Stimulated activated CD8-positive, alpha-beta memory T cell treated with anti-CD3 and anti-CD28 coated beads, Interleukin-4, amount 100 ng/mL, for 48 hours (primary cell): ENCODE results near the gene LRRC23.

Experiments used
- DNase-seq: peaks from one replicate; pipeline ENCODE4 v3.0.0-alpha.2; 2020

LRRC23 gene

DNA sequence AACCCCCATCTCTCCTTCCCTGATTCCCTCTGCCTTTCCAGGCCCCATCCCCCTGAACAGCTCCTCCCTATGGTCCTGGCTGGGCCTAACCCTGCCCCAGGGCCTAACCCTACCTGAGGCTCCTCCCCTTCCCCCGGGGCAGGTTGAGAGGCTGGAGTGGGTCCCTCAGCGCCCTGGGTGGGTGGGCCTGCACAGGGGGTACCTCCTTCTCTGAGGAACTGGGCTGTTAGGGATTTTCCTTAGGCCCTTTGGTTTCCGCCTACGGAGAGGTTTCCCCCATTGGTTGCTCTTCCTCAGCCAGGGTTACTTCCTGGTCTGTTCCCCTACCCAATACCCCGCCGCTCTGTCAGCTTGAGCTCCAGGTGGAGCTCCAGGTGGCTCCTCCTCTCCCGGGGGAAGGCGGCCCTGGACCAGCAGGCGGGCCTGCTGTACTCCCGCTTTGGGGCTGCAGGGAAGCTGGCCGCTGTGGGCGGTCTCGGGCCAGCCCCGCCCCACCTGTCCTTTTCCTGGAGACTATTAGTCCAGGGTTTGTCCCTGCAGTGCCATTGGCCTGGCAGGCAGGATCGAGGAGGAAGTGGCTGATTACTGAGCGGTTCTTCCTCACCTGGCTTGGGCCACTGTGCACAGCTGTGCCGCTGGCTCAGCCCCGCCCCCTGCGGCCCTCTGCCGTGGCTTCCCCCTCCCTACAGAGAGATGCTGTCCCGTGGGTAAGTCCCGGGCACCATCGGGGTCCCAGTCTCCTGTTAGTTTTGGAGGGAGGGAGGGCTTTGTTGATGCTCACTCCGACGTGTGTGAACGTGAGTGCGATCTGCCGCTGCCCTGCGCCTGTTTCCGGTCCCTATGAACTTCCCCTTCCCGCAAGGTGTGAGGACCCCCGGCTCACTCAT, 41.7 kb downstream of the LRRC23 start:
- DNase-seq: peak; percentile 77

- DNase-seq: no peak
Observed at GRCh38 chr12:6946920-6947374, 42.3 kb downstream of the LRRC23 start.

- no peak for DNase-seq
Observed at GRCh38 chr12:6947615-6948014, 43.0 kb downstream of the LRRC23 start.

- DNase-seq: peak; percentile 57
Observed at GRCh38 chr12:6948873-6949594, 44.4 kb downstream of the LRRC23 start.

DNA sequence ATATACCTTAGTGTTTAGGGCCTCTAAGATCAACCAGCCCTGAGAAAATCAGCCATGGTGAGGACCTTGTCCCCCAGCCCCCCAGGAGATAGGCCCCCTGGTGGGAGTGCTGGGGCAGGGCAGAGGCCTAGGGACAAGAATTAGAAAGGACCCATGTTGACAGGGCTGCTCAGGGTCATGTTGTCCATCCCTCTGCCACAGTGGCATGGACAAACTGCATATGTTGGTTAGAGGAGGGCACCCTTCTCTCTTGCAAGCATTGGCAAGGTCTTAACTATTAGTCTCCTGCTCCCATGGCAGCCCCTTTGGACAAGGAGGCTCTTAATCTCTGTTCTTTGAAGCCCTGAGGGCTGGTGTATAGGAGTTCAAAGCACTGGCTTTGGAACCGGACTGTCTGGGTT, 45.8 kb downstream of the LRRC23 start:
- DNase-seq: peak; percentile 64

DNA sequence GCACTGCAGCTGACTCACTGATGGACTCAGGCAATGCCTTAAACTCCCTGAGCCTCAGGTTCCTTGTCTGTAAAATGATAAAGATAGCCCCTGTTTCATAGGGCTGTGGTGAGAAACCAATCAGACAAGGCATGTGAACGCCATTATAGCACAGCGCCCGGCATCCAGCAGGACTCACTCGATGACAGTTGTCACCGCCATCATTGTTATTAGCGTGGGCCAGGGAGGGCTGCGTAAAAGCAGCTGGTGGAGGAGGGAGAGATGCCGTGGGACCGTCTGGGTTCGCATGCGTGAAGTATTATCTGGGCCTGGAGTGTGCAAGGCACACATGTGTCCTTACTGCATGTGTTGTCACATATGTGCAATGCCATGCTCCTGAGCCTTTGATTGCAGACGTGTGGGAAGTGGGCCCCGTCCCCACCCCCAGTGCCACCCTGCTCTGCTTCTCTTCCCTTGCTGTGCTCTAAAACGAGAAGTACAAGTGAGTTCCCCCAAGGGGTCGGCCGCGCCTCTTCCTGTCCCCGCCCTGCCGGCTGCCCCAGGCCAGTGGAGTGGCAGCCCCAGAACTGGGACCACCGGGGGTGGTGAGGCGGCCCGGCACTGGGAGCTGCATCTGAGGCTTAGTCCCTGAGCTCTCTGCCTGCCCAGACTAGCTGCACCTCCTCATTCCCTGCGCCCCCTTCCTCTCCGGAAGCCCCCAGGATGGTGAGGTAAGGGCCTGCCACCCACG, 46.4 kb downstream of the LRRC23 start, which contains the start of gene PTPN6:
Gene PTPN6, plus strand, starts transcription at position 546 of the 730 bp plus-strand sequence. Its CDS starts 157 bp downstream, at position 703.
- DNase-seq: peak; percentile 75

DNA sequence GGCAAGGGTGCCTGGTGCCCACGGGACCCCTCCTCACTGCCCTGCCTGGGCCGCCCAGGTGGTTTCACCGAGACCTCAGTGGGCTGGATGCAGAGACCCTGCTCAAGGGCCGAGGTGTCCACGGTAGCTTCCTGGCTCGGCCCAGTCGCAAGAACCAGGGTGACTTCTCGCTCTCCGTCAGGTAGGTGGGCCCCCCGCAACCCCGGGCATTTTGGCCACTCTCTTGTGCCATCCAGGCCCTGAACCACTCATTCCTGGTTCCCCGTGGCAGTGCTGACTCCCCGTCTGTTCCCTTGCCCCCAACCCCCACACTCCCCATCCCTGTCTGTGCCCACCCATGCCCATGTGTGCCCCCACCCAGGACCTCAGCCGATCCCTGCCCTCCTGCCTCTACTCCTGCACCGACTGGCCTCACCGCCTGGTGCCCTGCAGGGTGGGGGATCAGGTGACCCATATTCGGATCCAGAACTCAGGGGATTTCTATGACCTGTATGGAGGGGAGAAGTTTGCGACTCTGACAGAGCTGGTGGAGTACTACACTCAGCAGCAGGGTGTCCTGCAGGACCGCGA, 47.0 kb downstream of the LRRC23 start:
- peak; percentile 48 for DNase-seq

GRCh38 chr12:6952121-6952862, 47.7 kb downstream of the LRRC23 start:
- peak; percentile 54 for DNase-seq

GRCh38 chr12:6952863-6953441, 48.3 kb downstream of the LRRC23 start:
- peak; percentile 55 for DNase-seq

DNA sequence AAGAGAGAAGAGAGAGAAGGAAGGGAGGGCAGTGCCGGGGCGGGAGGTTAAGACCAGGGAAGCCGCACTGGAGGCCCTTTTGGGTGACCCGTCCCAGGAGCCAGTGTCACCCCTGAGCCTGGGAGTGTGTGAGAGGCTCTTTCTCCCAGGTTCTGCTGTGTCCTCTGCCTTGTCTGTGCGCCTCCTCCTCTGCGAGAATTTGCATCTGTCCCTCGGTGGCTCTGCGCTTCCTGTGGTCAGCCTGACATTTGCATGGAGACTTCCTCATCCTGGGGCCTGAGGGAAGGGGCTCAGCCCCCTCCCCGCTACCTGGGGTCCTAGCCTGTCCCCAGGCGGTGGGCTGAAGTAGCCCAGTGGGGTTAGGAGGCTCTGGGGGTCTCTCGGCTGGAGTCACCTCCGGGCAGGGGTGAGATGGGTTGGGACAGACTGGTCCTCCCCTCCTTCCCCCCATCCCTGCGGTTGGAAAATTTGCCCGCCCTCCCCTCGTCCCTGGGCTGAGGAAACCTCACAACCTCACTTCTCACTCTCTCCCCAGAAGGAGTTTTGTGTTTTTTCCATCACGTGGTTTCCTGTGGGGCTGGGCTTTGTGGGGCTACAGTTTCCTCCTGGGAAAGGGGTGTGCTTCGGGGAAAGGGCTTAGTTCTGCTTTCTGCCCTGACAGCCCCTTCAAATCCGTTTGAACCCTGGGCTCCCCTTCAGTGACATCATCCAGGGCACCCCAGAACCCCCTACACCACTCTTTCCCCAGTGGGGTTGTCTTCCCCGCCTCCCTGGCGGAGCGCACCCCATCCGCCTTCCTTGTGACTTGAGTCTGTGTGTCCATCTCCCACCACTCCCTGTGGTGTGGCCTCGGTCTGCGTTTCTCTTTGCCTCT, 49.1 kb downstream of the LRRC23 start:
- peak; percentile 91 for DNase-seq

DNA sequence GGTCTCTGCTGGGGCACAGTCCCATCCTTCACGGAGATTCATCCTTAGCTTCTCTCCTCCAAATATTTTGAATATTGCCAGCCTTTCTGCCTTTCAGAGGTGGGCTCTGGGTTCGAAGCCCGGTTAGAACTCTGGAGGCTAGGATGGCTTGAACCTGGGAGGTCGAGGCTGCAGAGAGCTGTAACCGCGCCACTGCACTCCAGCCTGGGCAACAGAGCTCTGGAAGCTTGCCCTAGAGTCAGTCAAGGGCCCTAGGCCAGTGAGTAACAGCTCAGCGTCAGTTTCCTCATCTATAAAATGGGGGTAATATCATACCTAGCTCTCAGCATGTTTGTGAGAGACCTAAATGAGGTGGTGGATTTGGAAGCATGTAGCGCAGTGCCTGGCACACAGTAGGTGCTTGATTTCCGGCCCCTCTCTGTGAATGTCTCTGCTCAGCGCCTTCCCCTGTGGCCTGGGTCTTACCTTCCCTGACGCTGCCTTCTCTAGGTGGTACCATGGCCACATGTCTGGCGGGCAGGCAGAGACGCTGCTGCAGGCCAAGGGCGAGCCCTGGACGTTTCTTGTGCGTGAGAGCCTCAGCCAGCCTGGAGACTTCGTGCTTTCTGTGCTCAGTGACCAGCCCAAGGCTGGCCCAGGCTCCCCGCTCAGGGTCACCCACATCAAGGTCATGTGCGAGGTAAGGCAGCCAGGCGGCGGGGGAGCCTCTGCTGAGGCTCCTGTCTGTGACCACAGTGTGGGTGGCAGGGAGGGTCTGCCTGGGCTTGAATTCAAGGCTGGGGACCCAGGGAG, 49.9 kb downstream of the LRRC23 start:
- DNase-seq: peak; percentile 51

DNA sequence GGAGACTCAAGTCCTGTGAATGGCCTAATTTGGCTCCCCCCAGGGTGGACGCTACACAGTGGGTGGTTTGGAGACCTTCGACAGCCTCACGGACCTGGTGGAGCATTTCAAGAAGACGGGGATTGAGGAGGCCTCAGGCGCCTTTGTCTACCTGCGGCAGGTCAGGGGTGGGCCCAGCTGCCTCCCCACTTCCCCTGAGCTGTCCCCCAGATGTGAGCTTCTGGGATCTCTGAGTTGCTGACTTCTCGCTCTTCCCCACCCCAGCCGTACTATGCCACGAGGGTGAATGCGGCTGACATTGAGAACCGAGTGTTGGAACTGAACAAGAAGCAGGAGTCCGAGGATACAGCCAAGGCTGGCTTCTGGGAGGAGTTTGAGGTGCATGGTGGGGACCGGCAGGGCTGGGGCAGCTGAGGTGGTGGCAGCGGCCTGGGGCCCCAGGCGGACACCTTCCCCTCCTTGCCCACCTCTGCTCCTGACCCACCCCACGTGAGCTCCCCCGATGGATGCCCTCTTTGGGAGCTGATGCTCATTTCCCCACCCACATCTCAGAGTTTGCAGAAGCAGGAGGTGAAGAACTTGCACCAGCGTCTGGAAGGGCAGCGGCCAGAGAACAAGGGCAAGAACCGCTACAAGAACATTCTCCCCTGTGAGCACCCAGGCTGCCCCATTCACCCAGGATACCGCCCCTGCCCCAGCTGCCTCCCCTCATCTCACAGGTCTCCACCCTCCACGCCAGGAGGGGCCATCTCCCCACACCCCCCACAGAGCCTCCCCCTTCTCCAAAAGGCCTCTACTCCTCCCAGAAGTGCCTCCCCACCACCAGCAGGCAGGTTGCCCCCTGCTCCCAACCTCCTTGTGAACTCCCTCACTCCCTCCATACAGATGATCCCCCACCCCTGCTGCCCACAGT, 50.7 kb downstream of the LRRC23 start:
- no peak for DNase-seq

DNA sequence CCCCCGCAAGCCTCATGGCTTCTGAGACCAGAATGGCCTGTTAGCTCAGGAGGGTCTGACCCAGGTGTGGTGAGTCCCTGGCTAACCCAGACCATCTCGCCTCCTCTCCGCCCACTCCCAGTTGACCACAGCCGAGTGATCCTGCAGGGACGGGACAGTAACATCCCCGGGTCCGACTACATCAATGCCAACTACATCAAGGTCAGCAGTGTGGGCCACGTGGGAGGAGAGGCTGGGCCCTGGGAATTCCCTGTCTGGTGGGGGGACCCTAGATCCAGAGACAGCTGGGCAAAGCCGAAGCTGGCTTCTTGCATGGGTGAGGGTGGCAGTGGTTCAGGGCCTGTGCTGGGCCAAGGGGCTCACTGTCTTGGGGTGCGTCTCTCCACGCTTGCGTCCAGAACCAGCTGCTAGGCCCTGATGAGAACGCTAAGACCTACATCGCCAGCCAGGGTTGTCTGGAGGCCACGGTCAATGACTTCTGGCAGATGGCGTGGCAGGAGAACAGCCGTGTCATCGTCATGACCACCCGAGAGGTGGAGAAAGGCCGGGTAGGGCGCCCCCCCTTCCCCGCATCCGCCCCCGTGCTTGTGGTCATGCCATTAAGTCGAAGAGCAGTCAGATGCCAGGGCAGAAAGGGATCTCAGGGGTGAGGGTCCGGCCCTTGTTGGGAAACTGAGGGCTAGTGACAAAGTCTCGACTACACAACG, 51.6 kb downstream of the LRRC23 start:
- peak; percentile 62 for DNase-seq

- DNase-seq: peak; percentile 49
Observed at GRCh38 chr12:6957151-6957701, 52.6 kb downstream of the LRRC23 start.

DNA sequence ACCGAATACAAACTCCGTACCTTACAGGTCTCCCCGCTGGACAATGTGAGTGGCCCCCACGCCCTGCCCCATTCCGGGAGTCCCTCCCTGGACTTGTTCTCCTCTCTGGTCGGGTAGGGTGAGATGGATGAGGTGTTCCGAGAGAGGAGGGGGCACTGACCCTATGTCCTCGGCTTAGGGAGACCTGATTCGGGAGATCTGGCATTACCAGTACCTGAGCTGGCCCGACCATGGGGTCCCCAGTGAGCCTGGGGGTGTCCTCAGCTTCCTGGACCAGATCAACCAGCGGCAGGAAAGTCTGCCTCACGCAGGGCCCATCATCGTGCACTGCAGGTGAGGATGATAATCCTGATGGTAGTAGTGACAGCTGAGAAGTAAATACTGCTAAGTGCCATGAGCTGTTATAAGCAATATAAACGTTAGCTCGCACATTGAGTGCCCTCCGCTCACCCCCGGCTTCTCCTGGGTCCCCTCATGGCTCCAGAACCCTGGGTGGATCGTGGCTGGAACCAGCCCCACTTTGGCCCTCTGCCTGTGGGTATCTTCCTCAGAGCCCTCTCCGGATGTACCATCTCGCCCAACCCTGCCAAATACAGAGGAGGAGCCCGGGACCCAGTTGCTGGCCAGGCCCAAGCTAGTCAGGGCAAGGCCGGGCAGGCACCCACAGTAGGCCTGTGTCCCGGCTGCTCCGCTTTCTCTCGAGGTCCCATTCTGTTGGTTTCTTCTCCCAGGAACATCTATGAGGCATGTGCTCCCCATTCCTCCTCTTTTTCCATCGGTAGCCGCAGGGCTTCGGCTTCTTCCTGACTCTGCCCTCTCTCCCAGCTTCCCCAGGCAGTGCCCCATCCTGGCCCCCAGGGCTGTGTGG, 53.4 kb downstream of the LRRC23 start:
- no peak for DNase-seq

DNA sequence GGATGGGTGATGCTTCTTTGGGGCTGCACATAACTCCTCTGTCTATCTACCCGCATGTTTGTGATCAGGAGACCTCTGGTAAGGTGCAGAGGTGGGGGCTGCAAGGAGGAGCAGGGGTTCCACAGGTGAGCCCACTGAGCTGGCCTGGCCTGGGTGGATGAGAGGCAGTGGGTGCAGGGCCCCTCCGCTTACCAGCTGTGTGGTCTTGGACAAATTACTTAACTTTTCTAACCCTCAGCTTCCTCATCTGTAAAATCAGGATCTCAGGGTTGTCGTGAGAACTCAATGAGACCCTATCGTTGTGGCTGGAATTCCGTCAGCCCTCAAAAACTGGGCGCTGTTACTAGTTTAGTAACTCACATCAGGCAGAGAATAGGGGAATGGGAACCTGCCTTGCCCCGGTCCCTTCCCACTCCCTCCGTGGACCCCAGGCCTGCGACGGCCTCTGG, 54.0 kb downstream of the LRRC23 start:
- DNase-seq: no peak
